HepG2 (cell line): Measurements from ENCODE around the gene ABHD12. TPM values are rescaled to one million over a fixed set of nuclear protein-coding genes. Genes with fewer than 3 reads are reported as not detected.

Experiments
- JUN ChIP-seq: sonication (generic); formaldehyde crosslinking; IDR thresholded peaks from 2 replicates; pipeline ENCODE4 v1.4.0; 2020; ENCODE audit warnings: mild to moderate bottlenecking, missing genetic modification reagents
- MLXIP ChIP-seq: sonication (generic); formaldehyde crosslinking; IDR thresholded peaks from 2 replicates; pipeline ENCODE4 v1.9.0; 2021; ENCODE audit warnings: missing genetic modification reagents, borderline replicate concordance
- PAXIP1 ChIP-seq: sonication (generic); formaldehyde crosslinking; conservative IDR thresholded peaks from 2 replicates; pipeline ENCODE4 v1.4.0; 2020; ENCODE audit warnings: mild to moderate bottlenecking, missing genetic modification reagents, moderate library complexity
- POLR2AphosphoS5 ChIP-seq: IDR thresholded peaks from 2 replicates; pipeline ENCODE4 v1.6.1; 2012; ENCODE audit warnings: low read depth, low read length
- REPIN1 ChIP-seq: sonication (generic); formaldehyde crosslinking; IDR thresholded peaks from 2 replicates; pipeline ENCODE4 v1.8.0; 2022; ENCODE audit warnings: missing genetic modification reagents, low read depth, mild to moderate bottlenecking, borderline replicate concordance
- SETDB1 ChIP-seq: sonication (generic); formaldehyde crosslinking; IDR thresholded peaks from 2 replicates; pipeline ENCODE4 v1.5.1; 2020; ENCODE audit warnings: missing genetic modification reagents, mild to moderate bottlenecking, borderline replicate concordance
- ZNF138 ChIP-seq: sonication (generic); formaldehyde crosslinking; IDR thresholded peaks from 2 replicates; pipeline ENCODE4 v1.5.0; 2020; ENCODE audit warnings: mild to moderate bottlenecking, low read depth, missing genetic modification reagents
- ZNF382 ChIP-seq: sonication (generic); formaldehyde crosslinking; IDR thresholded peaks from 2 replicates; pipeline ENCODE4 v1.5.0; 2020; ENCODE audit warnings: missing genetic modification reagents, mild to moderate bottlenecking, borderline replicate concordance
- ZNF549 ChIP-seq: sonication (generic); formaldehyde crosslinking; IDR thresholded peaks from 2 replicates; pipeline ENCODE4 v1.5.0; 2020; ENCODE audit warnings: missing genetic modification reagents
- ZNF747 ChIP-seq: sonication (generic); formaldehyde crosslinking; IDR thresholded peaks from 2 replicates; pipeline ENCODE4 v1.8.1; 2023; ENCODE audit warnings: missing genetic modification reagents, mild to moderate bottlenecking, borderline replicate concordance
- ZSCAN29 ChIP-seq: sonication (generic); formaldehyde crosslinking; conservative IDR thresholded peaks from 2 replicates; pipeline ENCODE4 v1.4.0; 2020; ENCODE audit warnings: mild to moderate bottlenecking, missing genetic modification reagents
- polyA plus RNA-seq, 8 experiments: library from polyadenylated mRNA; depleted of rRNA in 3 of 8; stranded (reverse) in 7 of 8; unstranded in 1 of 8; fragments of >200 nt; fragmentation: Illumina TruSeq in 4 of 8; extraction: Trizol in 4 of 8; gene quantifications; 2 replicates each; pipeline versions ENCODE4 v1.2.1 to v1.2.3, GENCODE V29; 2011 to 2016; ENCODE audit warnings: low read depth in 4 of 8, missing spikeins in 1 of 8, mixed read lengths in 1 of 8; ENCODE audit not compliant: insufficient read depth in 1 of 8
- total RNA-seq, 5 experiments: library from RNA; depleted of rRNA; stranded (reverse); fragments of >200 nt; fragmentation: Illumina TruSeq; extraction: Trizol; gene quantifications; 2 replicates each; pipeline ENCODE4 v1.2.3, GENCODE V29; 2016; ENCODE audit warnings: low read depth in 1 of 5
- TF ChIP-seq, protein P1 (sequence below): sonication (generic); formaldehyde crosslinking; IDR thresholded peaks from 2 replicates; pipeline ENCODE4 v1.4.0; 2020; ENCODE audit warnings: missing genetic modification reagents, borderline replicate concordance
- TF ChIP-seq, protein P2 (sequence below): sonication (generic); formaldehyde crosslinking; IDR thresholded peaks from 2 replicates; pipeline ENCODE4 v1.5.0; 2020; ENCODE audit warnings: missing genetic modification reagents

ABHD12 gene
- total and polyA plus RNA-seq, 2 of the 13 experiments (the other 11 are each of a cell fraction or from before 2014, with no cell fraction given), result 23.5 to 72.1 TPM

DNA sequence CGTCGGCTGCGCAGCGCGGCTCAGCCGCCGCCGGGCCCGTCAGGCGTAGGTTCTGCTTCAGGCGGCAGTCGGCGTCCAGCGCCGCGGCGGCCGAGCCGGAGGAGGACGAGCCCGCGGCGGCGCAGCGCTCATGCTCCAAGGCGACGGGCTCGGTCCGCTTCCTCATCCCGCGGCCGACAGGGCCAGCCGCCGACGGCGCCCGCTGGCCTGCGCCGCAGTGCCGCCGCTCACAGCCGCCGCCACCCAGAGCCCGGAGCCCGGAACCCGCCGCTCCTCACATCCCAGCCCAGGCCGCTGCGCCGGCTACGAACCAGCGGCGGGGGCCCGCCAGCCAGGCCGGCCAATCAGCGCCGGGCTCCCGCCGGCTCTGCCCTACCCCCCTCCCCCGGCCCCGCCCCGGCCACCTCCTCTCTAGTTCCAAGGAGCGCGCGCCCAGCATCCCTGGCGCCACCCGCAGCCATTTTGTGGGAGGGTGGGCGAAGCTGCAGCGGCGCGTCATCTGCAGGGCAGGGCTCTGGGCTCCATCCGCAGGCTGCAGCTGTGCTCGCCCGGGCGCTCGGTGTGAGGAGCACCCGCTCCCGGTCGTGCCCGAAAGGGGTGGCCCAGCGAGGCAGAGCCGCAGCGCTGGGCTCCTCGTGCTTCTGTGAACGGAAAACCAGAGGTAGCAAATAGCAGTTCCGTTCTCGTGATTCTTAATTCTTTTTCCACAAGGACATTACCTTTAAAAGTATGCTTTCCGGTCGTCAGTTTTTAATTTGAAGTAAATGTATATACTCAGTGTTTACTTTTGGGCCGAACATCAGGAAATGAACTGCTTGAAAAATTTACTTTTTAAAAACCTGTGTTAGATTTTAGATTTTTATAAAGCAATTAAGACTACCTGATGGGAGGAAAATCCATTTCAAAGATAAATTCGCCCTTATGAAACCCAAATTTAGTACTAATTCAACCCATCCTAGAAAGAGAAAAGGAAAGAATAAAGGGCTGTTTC lies at the start of gene ABHD12 (continued):
- TF ChIP-seq MLXIP (no peak), JUN (CRISPR knock-in tag) (peak; percentile 72; the same call in 1 of the 2 replicates), ZNF549 (CRISPR knock-in tag) (no peak), REPIN1 (CRISPR knock-in tag) (peak; percentile 85), POLR2AphosphoS5 (peak; percentile 95), PAXIP1 (CRISPR knock-in tag) (peak; percentile 69), ZSCAN29 (CRISPR knock-in tag) (peak; percentile 85; the same call in 1 of the 2 replicates), ZNF747 (CRISPR knock-in tag) (peak; percentile 29; the same call in 1 of the 2 replicates), ZNF382 (CRISPR knock-in tag) (no peak), ZNF138 (peak; percentile 93; the same call in 1 of the 2 replicates), SETDB1 (CRISPR knock-in tag) (no peak)
- TF ChIP-seq, protein P1, sequence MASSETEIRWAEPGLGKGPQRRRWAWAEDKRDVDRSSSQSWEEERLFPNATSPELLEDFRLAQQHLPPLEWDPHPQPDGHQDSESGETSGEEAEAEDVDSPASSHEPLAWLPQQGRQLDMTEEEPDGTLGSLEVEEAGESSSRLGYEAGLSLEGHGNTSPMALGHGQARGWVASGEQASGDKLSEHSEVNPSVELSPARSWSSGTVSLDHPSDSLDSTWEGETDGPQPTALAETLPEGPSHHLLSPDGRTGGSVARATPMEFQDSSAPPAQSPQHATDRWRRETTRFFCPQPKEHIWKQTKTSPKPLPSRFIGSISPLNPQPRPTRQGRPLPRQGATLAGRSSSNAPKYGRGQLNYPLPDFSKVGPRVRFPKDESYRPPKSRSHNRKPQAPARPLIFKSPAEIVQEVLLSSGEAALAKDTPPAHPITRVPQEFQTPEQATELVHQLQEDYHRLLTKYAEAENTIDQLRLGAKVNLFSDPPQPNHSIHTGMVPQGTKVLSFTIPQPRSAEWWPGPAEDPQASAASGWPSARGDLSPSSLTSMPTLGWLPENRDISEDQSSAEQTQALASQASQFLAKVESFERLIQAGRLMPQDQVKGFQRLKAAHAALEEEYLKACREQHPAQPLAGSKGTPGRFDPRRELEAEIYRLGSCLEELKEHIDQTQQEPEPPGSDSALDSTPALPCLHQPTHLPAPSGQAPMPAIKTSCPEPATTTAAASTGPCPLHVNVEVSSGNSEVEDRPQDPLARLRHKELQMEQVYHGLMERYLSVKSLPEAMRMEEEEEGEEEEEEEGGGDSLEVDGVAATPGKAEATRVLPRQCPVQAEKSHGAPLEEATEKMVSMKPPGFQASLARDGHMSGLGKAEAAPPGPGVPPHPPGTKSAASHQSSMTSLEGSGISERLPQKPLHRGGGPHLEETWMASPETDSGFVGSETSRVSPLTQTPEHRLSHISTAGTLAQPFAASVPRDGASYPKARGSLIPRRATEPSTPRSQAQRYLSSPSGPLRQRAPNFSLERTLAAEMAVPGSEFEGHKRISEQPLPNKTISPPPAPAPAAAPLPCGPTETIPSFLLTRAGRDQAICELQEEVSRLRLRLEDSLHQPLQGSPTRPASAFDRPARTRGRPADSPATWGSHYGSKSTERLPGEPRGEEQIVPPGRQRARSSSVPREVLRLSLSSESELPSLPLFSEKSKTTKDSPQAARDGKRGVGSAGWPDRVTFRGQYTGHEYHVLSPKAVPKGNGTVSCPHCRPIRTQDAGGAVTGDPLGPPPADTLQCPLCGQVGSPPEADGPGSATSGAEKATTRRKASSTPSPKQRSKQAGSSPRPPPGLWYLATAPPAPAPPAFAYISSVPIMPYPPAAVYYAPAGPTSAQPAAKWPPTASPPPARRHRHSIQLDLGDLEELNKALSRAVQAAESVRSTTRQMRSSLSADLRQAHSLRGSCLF, result no peak
- TF ChIP-seq, protein P2, sequence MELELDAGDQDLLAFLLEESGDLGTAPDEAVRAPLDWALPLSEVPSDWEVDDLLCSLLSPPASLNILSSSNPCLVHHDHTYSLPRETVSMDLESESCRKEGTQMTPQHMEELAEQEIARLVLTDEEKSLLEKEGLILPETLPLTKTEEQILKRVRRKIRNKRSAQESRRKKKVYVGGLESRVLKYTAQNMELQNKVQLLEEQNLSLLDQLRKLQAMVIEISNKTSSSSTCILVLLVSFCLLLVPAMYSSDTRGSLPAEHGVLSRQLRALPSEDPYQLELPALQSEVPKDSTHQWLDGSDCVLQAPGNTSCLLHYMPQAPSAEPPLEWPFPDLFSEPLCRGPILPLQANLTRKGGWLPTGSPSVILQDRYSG (CRISPR knock-in tag), result 0 out of 2 replicates have a peak, but pooled peaks have one; percentile 6
